Cardiac atrium fibroblast (primary cell): ENCODE measurements around the gene MYEOV. TPM values are rescaled to one million over a fixed set of nuclear protein-coding genes. Genes with fewer than 3 reads are reported as not detected.

Experiments
- total RNA-seq: library from RNA; depleted of rRNA; stranded (reverse); fragments of >200 nt; gene quantifications from 2 replicates; pipeline ENCODE4 v1.2.3, GENCODE V29; 2015

Gene MYEOV
- not detected in 2 replicates for total RNA-seq

DNA sequence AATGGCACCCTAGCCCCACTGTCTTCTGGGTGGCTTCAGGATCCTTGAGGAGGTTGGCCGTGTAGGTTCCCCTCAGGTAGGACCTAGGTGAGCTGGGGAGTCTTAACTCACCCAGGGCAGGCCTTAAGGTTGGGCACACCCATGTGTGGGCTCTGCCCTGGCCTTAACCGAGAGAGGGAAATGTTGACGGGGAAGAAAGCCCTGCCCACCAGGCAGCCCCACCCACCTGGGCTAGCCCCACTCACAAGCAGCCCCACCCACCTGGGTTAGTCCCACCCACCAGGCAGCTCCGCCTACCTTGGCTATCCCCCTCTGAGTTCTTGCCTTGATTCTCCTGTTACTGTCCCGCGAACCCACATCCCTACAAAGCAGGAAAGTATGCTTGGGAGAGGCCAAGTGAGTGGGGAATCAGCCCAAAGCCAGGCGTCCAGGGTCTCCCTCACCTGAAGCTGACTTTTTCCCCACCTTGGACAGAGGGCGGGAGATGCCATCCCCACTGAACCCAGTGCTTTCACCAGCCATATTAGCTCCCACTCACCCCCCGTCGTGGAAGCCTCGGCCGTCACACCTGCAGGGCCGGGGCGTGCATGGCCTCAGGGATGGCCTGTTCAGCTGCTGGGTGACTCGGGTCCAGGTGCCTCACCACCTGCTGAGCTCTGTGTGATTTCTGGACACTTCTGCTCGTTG, at the start of gene MYEOV:
Gene MYEOV (plus strand): TSS at position 337 of the 687 bp plus-strand sequence. CDS start 1,200 bp downstream, outside the sequence.

Other genes starting within 250 kb of the MYEOV start
- gene TPCN2, start 245.2 kb upstream of the MYEOV start, total RNA-seq, result 5.4 and 6.0 TPM in 2 replicates
- not detected in 2 replicates for gene SMIM38, start 138.2 kb upstream of the MYEOV start, total RNA-seq
- not detected in 2 replicates for gene LINC01488, start 187.5 kb downstream of the MYEOV start, total RNA-seq